Measurements from ENCODE around the gene GFI1B.
A peak's percentile ranks its signal among the peaks of the same experiment; 100 is the strongest.
"Not testable (repeated sequence)": the region's sequence is repeated elsewhere in the genome, so short reads cannot be mapped to it uniquely, and the experiment has no call there.

The GFI1B gene

GRCh38 chr9:132978451-132979131 lies at the start of gene GFI1B:
Gene GFI1B, plus strand, starts transcription at chr9:132978694. Its CDS starts 7,985 bp downstream, at chr9:132986679.
- DNase-seq (ENCODE audit: low spot score) = peak; percentile 67

- no peak for DNase-seq (ENCODE audit: low spot score)
Measured at GRCh38 chr9:132931178-132931735, 47.2 kb upstream of the GFI1B start.

- DNase-seq (ENCODE audit: low spot score) = no peak
Measured at GRCh38 chr9:132935026-132935425, 43.5 kb upstream of the GFI1B start.

GRCh38 chr9:132937463-132937901 lies 41.0 kb upstream of the GFI1B start:
- no peak for DNase-seq (ENCODE audit: low spot score)

- no peak for DNase-seq (ENCODE audit: low spot score)
Measured at GRCh38 chr9:132939169-132939568, 39.3 kb upstream of the GFI1B start.

- peak; percentile 50 for DNase-seq (ENCODE audit: low spot score)
Measured at GRCh38 chr9:132942541-132943182, 35.8 kb upstream of the GFI1B start.

- peak; percentile 52 for DNase-seq (ENCODE audit: low spot score)
Measured at GRCh38 chr9:132943651-132944293, 34.7 kb upstream of the GFI1B start.

GRCh38 chr9:132944294-132945185 lies 34.0 kb upstream of the GFI1B start, which contains the start of gene TSC1:
Gene TSC1, minus strand, starts transcription at chr9:132944616. Its CDS starts 15,744 bp downstream, at chr9:132928872.
- peak; percentile 96 for DNase-seq (ENCODE audit: low spot score)

- DNase-seq (ENCODE audit: low spot score) = peak; percentile 30
Measured at GRCh38 chr9:132945186-132946130, 33.0 kb upstream of the GFI1B start.

- peak; percentile 74 for DNase-seq (ENCODE audit: low spot score)
Measured at GRCh38 chr9:132946211-132946610, 32.3 kb upstream of the GFI1B start.

- DNase-seq (ENCODE audit: low spot score) = no peak
Measured at GRCh38 chr9:132946631-132947295, 31.7 kb upstream of the GFI1B start.

- DNase-seq (ENCODE audit: low spot score) = no peak
Measured at GRCh38 chr9:132947756-132948155, 30.7 kb upstream of the GFI1B start.

GRCh38 chr9:132948482-132949050 lies 29.9 kb upstream of the GFI1B start:
- DNase-seq (ENCODE audit: low spot score) = no peak

- DNase-seq (ENCODE audit: low spot score) = no peak
Measured at GRCh38 chr9:132949709-132950108, 28.8 kb upstream of the GFI1B start.

GRCh38 chr9:132955123-132955522 lies 23.4 kb upstream of the GFI1B start:
- no peak for DNase-seq (ENCODE audit: low spot score)

- no peak for DNase-seq (ENCODE audit: low spot score)
Measured at GRCh38 chr9:132955768-132956167, 22.7 kb upstream of the GFI1B start.

- no peak for DNase-seq (ENCODE audit: low spot score)
Measured at GRCh38 chr9:132957805-132958204, 20.7 kb upstream of the GFI1B start.

GRCh38 chr9:132961002-132961401 lies 17.5 kb upstream of the GFI1B start:
- DNase-seq (ENCODE audit: low spot score) = no peak

- DNase-seq (ENCODE audit: low spot score) = no peak
Measured at GRCh38 chr9:132965478-132965877, 13.0 kb upstream of the GFI1B start.

- DNase-seq (ENCODE audit: low spot score) = not testable (repeated sequence)
Measured at GRCh38 chr9:132967908-132968307, 10.6 kb upstream of the GFI1B start.

All from hematopoietic multipotent progenitor cell treated with erythropoietin and hydrocortisone succinate and interleukin-3 and kit ligand, for 17 days (in vitro differentiated cells).